HL-60 (cell line): ENCODE measurements around the gene PRDM15.

ENCODE experiments used
- DNase-seq, 2 experiments: peaks; one replicate each; pipeline ENCODE4 v3.0.0-alpha.2; 2010 to 2020; ENCODE audit warnings: low read depth in 1 of 2, low spot score in 1 of 2
- H3K27ac ChIP-seq: fragments of 250-450 bp; sonication (Bioruptor Pico); replicated peaks from 2 replicates; pipeline ENCODE4 v1.5.1; 2020; ENCODE audit warnings: mild to moderate bottlenecking, moderate library complexity
- H3K27me3 ChIP-seq: fragments of 250-450 bp; sonication (Bioruptor Pico); 2 replicates; pipeline ENCODE4 v1.5.1; 2021; ENCODE audit warnings: mild to moderate bottlenecking, moderate library complexity; ENCODE audit not compliant: insufficient read depth, poor library complexity, severe bottlenecking
- H3K4me3 ChIP-seq: replicated peaks from 2 replicates; pipeline ENCODE4 v1.5.1; 2011; ENCODE audit warnings: mild to moderate bottlenecking, control low read depth, low read length; ENCODE audit not compliant: insufficient read depth
- GABPA ChIP-seq: IDR thresholded peaks from 2 replicates; pipeline ENCODE4 v1.6.1; 2012; ENCODE audit warnings: low read depth
- POLR2AphosphoS5 ChIP-seq: IDR thresholded peaks from 2 replicates; pipeline ENCODE4 v1.6.1; 2012; ENCODE audit warnings: low read depth
- SPI1 ChIP-seq: IDR thresholded peaks from 2 replicates; pipeline ENCODE4 v1.6.1; 2012; ENCODE audit warnings: low read depth, mild to moderate bottlenecking, borderline replicate concordance
- TF ChIP-seq, protein P1 (sequence below): IDR thresholded peaks from 2 replicates; pipeline ENCODE4 v1.6.1; 2012; ENCODE audit warnings: low read depth; ENCODE audit not compliant: insufficient replicate concordance
- TF ChIP-seq, protein P2 (sequence below): IDR thresholded peaks from one replicate; pipeline ENCODE4 v1.5.1; 2011; ENCODE audit warnings: low read length, control low read depth, inconsistent platforms; ENCODE audit not compliant: insufficient read depth

PRDM15 gene

DNA sequence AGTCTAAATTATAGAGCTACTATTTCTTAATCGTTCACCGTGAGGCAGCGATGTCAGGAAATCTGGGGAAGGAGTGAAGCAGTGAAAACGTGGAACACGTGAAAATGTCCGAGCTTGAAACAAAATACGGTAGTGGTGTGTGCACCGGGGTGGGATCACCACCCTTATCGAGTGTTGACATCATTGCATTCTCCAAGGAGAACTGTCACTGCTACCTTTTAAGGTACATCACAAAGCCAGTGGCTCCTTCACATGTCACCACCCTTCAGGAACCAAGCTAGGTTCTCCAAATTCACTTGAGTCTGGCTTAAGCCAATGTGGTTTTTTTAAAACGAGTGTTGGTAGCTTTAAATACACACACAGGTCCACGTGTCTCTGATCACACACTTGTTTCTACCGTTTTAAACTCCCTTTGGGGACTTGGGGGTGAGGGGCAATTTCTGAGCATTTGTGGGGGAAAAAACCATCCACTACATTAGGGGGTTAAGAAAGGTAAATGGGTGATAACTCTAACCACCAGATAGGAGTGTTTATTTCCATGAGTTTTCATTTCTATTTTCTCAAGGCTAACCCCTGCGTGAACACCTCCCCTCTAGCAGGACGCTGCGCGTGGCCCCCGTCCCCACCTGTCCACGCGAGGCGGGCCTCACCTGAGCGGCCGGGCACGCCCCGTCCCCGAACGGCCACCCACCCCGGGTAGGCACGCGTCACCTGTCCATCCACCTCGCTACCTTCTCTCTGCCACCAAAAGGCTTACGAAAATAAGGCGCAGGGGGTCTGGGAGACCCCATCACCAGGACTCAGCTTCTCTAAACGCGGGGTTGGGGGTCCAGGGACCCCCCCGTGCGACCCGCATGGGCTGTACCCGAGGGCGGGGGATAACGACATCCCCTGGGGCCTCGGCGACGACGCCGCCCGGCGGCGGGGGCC lies 978 bp downstream of the PRDM15 start:
- Histone ChIP-seq H3K27me3 (no peaks in the 10 kb centered on the region), H3K4me3 (peak overlapping the region; percentile 79), H3K27ac (peak overlapping the region; percentile 90)
- DNase-seq, result peak; percentile 38 to 64
- TF ChIP-seq GABPA (no peak), POLR2AphosphoS5 (no peak), SPI1 (no peak)
- TF ChIP-seq, protein P1, sequence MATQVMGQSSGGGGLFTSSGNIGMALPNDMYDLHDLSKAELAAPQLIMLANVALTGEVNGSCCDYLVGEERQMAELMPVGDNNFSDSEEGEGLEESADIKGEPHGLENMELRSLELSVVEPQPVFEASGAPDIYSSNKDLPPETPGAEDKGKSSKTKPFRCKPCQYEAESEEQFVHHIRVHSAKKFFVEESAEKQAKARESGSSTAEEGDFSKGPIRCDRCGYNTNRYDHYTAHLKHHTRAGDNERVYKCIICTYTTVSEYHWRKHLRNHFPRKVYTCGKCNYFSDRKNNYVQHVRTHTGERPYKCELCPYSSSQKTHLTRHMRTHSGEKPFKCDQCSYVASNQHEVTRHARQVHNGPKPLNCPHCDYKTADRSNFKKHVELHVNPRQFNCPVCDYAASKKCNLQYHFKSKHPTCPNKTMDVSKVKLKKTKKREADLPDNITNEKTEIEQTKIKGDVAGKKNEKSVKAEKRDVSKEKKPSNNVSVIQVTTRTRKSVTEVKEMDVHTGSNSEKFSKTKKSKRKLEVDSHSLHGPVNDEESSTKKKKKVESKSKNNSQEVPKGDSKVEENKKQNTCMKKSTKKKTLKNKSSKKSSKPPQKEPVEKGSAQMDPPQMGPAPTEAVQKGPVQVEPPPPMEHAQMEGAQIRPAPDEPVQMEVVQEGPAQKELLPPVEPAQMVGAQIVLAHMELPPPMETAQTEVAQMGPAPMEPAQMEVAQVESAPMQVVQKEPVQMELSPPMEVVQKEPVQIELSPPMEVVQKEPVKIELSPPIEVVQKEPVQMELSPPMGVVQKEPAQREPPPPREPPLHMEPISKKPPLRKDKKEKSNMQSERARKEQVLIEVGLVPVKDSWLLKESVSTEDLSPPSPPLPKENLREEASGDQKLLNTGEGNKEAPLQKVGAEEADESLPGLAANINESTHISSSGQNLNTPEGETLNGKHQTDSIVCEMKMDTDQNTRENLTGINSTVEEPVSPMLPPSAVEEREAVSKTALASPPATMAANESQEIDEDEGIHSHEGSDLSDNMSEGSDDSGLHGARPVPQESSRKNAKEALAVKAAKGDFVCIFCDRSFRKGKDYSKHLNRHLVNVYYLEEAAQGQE, result no peak
- TF ChIP-seq, protein P2, sequence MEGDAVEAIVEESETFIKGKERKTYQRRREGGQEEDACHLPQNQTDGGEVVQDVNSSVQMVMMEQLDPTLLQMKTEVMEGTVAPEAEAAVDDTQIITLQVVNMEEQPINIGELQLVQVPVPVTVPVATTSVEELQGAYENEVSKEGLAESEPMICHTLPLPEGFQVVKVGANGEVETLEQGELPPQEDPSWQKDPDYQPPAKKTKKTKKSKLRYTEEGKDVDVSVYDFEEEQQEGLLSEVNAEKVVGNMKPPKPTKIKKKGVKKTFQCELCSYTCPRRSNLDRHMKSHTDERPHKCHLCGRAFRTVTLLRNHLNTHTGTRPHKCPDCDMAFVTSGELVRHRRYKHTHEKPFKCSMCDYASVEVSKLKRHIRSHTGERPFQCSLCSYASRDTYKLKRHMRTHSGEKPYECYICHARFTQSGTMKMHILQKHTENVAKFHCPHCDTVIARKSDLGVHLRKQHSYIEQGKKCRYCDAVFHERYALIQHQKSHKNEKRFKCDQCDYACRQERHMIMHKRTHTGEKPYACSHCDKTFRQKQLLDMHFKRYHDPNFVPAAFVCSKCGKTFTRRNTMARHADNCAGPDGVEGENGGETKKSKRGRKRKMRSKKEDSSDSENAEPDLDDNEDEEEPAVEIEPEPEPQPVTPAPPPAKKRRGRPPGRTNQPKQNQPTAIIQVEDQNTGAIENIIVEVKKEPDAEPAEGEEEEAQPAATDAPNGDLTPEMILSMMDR, result no peak

DNA sequence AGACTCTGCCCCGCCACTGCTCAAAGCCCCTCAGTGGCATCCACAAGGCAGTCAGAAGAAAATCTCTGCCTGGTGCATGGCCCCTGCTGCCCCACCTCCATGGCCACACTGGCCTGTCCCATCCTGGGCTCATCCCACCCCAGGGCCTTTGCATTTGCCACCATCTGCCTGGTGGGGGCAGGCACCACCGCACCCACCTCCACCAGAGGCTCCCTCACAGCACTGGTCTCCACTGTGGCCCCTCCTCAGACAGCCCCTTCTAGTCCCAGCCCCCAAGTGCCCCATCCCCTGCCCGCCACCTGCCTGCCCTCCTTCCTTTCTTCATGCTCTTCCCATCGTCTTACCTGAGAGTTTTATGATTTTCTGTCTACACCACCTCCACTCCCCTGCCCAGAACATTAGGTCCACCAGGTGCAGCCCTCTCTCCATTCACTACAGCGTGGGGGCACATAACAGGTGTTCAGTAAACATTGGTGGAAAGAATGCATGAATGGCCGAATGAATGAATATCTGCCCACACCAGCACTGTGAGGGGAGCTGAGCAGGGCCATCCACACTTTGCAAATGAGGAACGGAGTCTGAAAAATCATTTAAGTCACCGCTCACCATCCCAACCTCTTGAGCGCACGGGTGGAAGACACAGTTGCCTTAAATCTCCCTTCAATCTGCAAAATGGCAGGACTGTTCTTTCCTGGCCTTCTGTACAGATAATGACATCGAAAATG lies 2.1 kb downstream of the PRDM15 start:
- no peak for DNase-seq
- Histone ChIP-seq H3K4me3 (no peak overlapping the region), H3K27me3 (no peaks in the 10 kb centered on the region), H3K27ac (no peak overlapping the region)
- TF ChIP-seq, protein P2, result no peak
- TF ChIP-seq POLR2AphosphoS5, result no peak
- TF ChIP-seq GABPA, result no peak
- TF ChIP-seq SPI1, result no peak
- TF ChIP-seq, protein P1, result no peak

DNA sequence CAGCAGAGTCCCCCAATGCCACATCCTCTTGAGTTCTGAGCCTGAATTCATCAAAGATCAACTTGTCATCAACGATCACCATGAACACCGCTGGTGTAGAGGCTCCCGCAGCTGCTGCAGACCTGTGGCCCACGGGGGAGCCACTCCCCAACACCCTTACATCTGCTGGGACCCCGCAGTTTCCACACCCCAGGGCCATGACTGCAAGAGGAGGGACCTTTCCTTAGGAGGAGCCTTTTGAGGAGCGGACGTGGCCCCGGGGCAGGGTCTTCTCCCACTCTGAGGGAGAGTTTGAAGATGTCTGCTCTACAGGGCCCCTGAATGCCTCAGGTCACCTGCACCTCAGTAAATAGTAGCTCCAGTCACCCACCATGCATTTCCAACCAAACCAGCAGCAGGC lies 2.7 kb downstream of the PRDM15 start:
- no peaks in the 10 kb centered on the region for H3K27me3 ChIP-seq
- TF ChIP-seq POLR2AphosphoS5 (no peak), GABPA (no peak), SPI1 (no peak)
- TF ChIP-seq, protein P1, result no peak
- TF ChIP-seq, protein P2, result no peak
- H3K4me3 ChIP-seq, result no peak overlapping the region
- no peak for DNase-seq
- no peak overlapping the region for H3K27ac ChIP-seq
